K562 (cell line): ENCODE data around the gene CNKSR2. TPM values are rescaled to one million over a fixed set of nuclear protein-coding genes. Genes with fewer than 3 reads are reported as not detected.

Source experiments
- ATAC-seq: fragments of 200-7000 bp; cut with Tn5 transposase; 3 replicates; pipeline ENCODE4 v1.9.1; 2020; ENCODE audit warnings: moderate library complexity
- BruUV-seq: library from RNA; stranded (reverse); fragments of 400-500 nt; replicated peaks from 2 replicates; lab custom pipeline; 2021; lab: Mats Ljungman, UMichigan
- CTCF ChIA-PET: fragments of 300-600 bp; formaldehyde crosslinking; extraction: SDS; loops from one replicate; lab custom pipeline; 2021; ENCODE audit warnings: low intra/inter-chr PET ratio; lab: Yijun Ruan, JAX
- POLR2A ChIA-PET: fragments of 300-600, 350-650 bp; sonication (Branson Sonifier 250); formaldehyde crosslinking; extraction: SDS; loops from one replicate; lab custom pipeline; 2021; ENCODE audit warnings: antibody characterized with exemption, inconsistent platforms; lab: Yijun Ruan, JAX
- DNase-seq, 4 experiments: peaks; one replicate each; pipeline versions ENCODE4 v3.0.0 to v3.0.0-alpha.2; 2011 to 2018; ENCODE audit warnings: low spot score in 3 of 4, mixed read lengths in 3 of 4; ENCODE audit errors: extremely low read depth in 1 of 4
- FAIRE-seq: peaks from 2 replicates; lab custom pipeline; 2011; peaks lifted over from hg19 to GRCh38; lab: Jason Lieb, UNC
- H2AFZ ChIP-seq: 2 replicates; pipeline ENCODE4 v1.6.0; 2011; ENCODE audit warnings: low read depth, low read length, control low read depth, inconsistent platforms
- H3K27ac ChIP-seq: fragments of 200-600 bp; 3 replicates; pipeline ENCODE4 v1.8.0; 2011; ENCODE audit warnings: low read depth, mild to moderate bottlenecking, control low read depth, inconsistent platforms, low read length, moderate library complexity, mixed read lengths; ENCODE audit errors: extremely low read depth
- H3K27me3 ChIP-seq, 2 experiments: fragments of 300-600 bp in 1 of 2; 2 replicates in 1 of 2; 3 replicates in 1 of 2; pipeline versions ENCODE4 v1.6.0 to v1.8.0; 2011; ENCODE audit warnings: inconsistent platforms in 2 of 2, low read length in 2 of 2, mild to moderate bottlenecking in 1 of 2, mixed read lengths in 1 of 2, moderate library complexity in 1 of 2; ENCODE audit not compliant: control insufficient read depth in 2 of 2, insufficient read depth in 2 of 2
- H3K36me3 ChIP-seq: fragments of 300-600 bp; 3 replicates; pipeline ENCODE4 v1.8.0; 2011; ENCODE audit warnings: mild to moderate bottlenecking, low read length, inconsistent platforms; ENCODE audit not compliant: control insufficient read depth, insufficient read depth
- H3K4me1 ChIP-seq, 2 experiments: fragments of 200-600 bp in 1 of 2; replicated peaks in 1 of 2; 2 replicates in 1 of 2; 3 replicates in 1 of 2; pipeline versions ENCODE4 v1.5.1 to v1.8.0; 2011; ENCODE audit warnings: inconsistent platforms in 2 of 2, low read length in 2 of 2, mild to moderate bottlenecking in 1 of 2, mixed read lengths in 1 of 2, moderate library complexity in 1 of 2; ENCODE audit not compliant: control insufficient read depth in 2 of 2, insufficient read depth in 2 of 2
- H3K4me2 ChIP-seq: 2 replicates; pipeline ENCODE4 v1.6.1; 2011; ENCODE audit warnings: low read length, control low read depth, inconsistent platforms, mixed read lengths; ENCODE audit not compliant: insufficient read depth
- H3K4me3 ChIP-seq: fragments of 200-600 bp; sonication (generic), shearing (Covaris generic); 2 replicates; pipeline ENCODE4 v1.5.1; 2016; ENCODE audit warnings: control low read depth, inconsistent platforms
- H3K79me2 ChIP-seq: fragments of 200-600 bp; 3 replicates; pipeline ENCODE4 v1.8.0; 2011; ENCODE audit warnings: low read length, inconsistent platforms; ENCODE audit not compliant: control insufficient read depth, insufficient read depth
- H3K9ac ChIP-seq, 2 experiments: 2 replicates each; pipeline versions ENCODE4 v1.6.0 to v1.6.1; 2011; ENCODE audit warnings: low read depth in 2 of 2, low read length in 2 of 2, control low read depth in 1 of 2, inconsistent platforms in 1 of 2, mild to moderate bottlenecking in 1 of 2, mixed read lengths in 1 of 2; ENCODE audit not compliant: insufficient read depth in 1 of 2
- H3K9me1 ChIP-seq: one replicate; pipeline ENCODE4 v1.6.0; 2011; ENCODE audit warnings: inconsistent platforms, mild to moderate bottlenecking, low read length, moderate library complexity; ENCODE audit not compliant: control insufficient read depth, insufficient read depth
- H3K9me3 ChIP-seq: replicated peaks from 2 replicates; pipeline ENCODE4 v1.5.1; 2011; ENCODE audit warnings: low read depth, low read length, inconsistent platforms; ENCODE audit not compliant: control insufficient read depth, insufficient read depth
- H4K20me1 ChIP-seq: replicated peaks from 2 replicates; pipeline ENCODE4 v1.6.1; 2011; ENCODE audit warnings: low read length, inconsistent platforms, mixed read lengths; ENCODE audit not compliant: control insufficient read depth, insufficient read depth
- BRCA1 ChIP-seq, 2 experiments: fragments of 450-650 bp in 1 of 2; sonication (generic) in 1 of 2; formaldehyde crosslinking in 1 of 2; IDR thresholded peaks; 2 replicates each; pipeline versions ENCODE4 v1.5.0 to v1.6.1; 2017 to 2020; ENCODE audit warnings: mild to moderate bottlenecking in 1 of 2, missing genetic modification reagents in 1 of 2
- CCAR2 ChIP-seq: fragments of 200-400 bp; formaldehyde crosslinking; IDR thresholded peaks from 2 replicates; pipeline ENCODE4 v1.6.1; 2017; ENCODE audit warnings: mild to moderate bottlenecking, low read depth, low read length
- CEBPG ChIP-seq, 3 experiments: fragments of 200-800 bp in 1 of 3; sonication (Bioruptor generic) in 1 of 3; sonication (generic) in 1 of 3; formaldehyde crosslinking in 1 of 3; IDR thresholded peaks in 2 of 3; conservative IDR thresholded peaks in 1 of 3; 2 replicates each; pipeline versions ENCODE4 v1.6.1 to v1.8.0; 2016 to 2022; ENCODE audit warnings: missing compliant biosample characterization in 2 of 3, missing genetic modification characterization in 2 of 3, mild to moderate bottlenecking in 1 of 3, missing genetic modification reagents in 1 of 3
- IFI16 ChIP-seq: fragments of 250-450 bp; sonication (Bioruptor Pico); IDR thresholded peaks from 2 replicates; pipeline ENCODE4 v2.1.2; 2022; ENCODE audit warnings: mild to moderate bottlenecking, inconsistent platforms
- IRF2 ChIP-seq: sonication (generic); formaldehyde crosslinking; IDR thresholded peaks from 2 replicates; pipeline ENCODE4 v1.8.1; 2022; ENCODE audit warnings: mild to moderate bottlenecking, missing genetic modification reagents
- NELFE ChIP-seq: IDR thresholded peaks from 2 replicates; pipeline ENCODE4 v1.6.1; 2011; ENCODE audit warnings: mild to moderate bottlenecking; ENCODE audit not compliant: insufficient read depth, insufficient read length
- NEUROD1 ChIP-seq: fragments of 150-350 bp; IDR thresholded peaks from 2 replicates; pipeline ENCODE4 v1.6.1; 2014; ENCODE audit warnings: borderline replicate concordance, low read length, low read depth; ENCODE audit not compliant: partially characterized antibody
- NR2C2 ChIP-seq, 2 experiments: fragments of 200-800 bp in 1 of 2; sonication (Bioruptor generic) in 1 of 2; sonication (generic) in 1 of 2; formaldehyde crosslinking in 1 of 2; IDR thresholded peaks; 2 replicates each; pipeline versions ENCODE4 v1.6.1 to v1.8.0; 2016 to 2022; ENCODE audit warnings: mild to moderate bottlenecking in 1 of 2, missing compliant biosample characterization in 1 of 2, missing genetic modification characterization in 1 of 2, missing genetic modification reagents in 1 of 2
- PML ChIP-seq: IDR thresholded peaks from 2 replicates; pipeline ENCODE4 v1.6.1; 2012; ENCODE audit warnings: low read length, inconsistent platforms
- WHSC1 ChIP-seq: IDR thresholded peaks from one replicate; pipeline ENCODE4 v1.6.1; 2012; ENCODE audit warnings: low read length, control low read depth, inconsistent platforms
- ZBTB2 ChIP-seq: fragments of 450-650 bp; IDR thresholded peaks from 2 replicates; pipeline ENCODE4 v1.6.1; 2016; ENCODE audit warnings: antibody characterized with exemption
- ZNF175 ChIP-seq: fragments of 200-800 bp; sonication (Bioruptor generic); IDR thresholded peaks from 2 replicates; pipeline ENCODE4 v1.6.1; 2016; ENCODE audit warnings: low read depth, mild to moderate bottlenecking, missing genetic modification characterization, missing compliant biosample characterization
- ZNF347 ChIP-seq: fragments of 450-650 bp; formaldehyde crosslinking; IDR thresholded peaks from 2 replicates; pipeline ENCODE4 v1.4.0; 2020; ENCODE audit warnings: low read depth, mild to moderate bottlenecking, moderate library complexity
- ZNF699 ChIP-seq: fragments of 250-450 bp; sonication (Bioruptor Pico); IDR thresholded peaks from 2 replicates; pipeline ENCODE4 v1.8.0; 2021; ENCODE audit warnings: mild to moderate bottlenecking, moderate library complexity; ENCODE audit not compliant: insufficient replicate concordance
- ZNF740 ChIP-seq, 3 experiments: fragments of 200-800 bp in 1 of 3; sonication (Bioruptor generic) in 1 of 3; sonication (generic) in 1 of 3; formaldehyde crosslinking in 1 of 3; IDR thresholded peaks; 2 replicates each; pipeline versions ENCODE4 v1.6.1 to v1.8.0; 2016 to 2022; ENCODE audit warnings: mild to moderate bottlenecking in 2 of 3, missing compliant biosample characterization in 2 of 3, missing genetic modification characterization in 2 of 3, missing genetic modification reagents in 1 of 3
- WGBS: fragments of 100-300 bp; shearing (Covaris generic); methylation state at CpG from one replicate; pipeline ENCODE4 v1.1.6; 2016; ENCODE audit warnings: low coverage, mixed read lengths; ENCODE audit not compliant: insufficient coverage; ENCODE audit errors: missing lambda C conversion rate; 5-methylcytosine and 5-hydroxymethylcytosine counted together
- in situ Hi-C: fragments of 300-500 bp; cut with MboI; formaldehyde crosslinking; loops from 4 replicates; pipeline ENCODE4 v1.15.0; 2018; ENCODE audit warnings: inconsistent platforms, mixed read lengths
- intact Hi-C: fragments of 100-400 bp; cut with micrococcal nuclease; formaldehyde crosslinking; loops from 2 replicates; pipeline ENCODE4 v1.14.2; 2022
- polyA plus RNA-seq, 8 experiments: library from polyadenylated mRNA; depleted of rRNA in 4 of 8; stranded (reverse) in 5 of 8; unstranded in 3 of 8; fragments of >200 nt; fragmentation: Nextera tagmentation in 2 of 8; fragmentation: Illumina TruSeq in 1 of 8; extraction: Ambion mirVana in 2 of 8; extraction: Trizol in 1 of 8; gene quantifications; 2 replicates each; pipeline versions ENCODE4 v1.2.1 to v1.2.3, GENCODE V29; 2011 to 2014; ENCODE audit warnings: inconsistent platforms in 1 of 8, missing spikeins in 1 of 8
- total RNA-seq, 7 experiments: library from RNA; depleted of rRNA in 6 of 7; stranded (reverse); fragments of >200 nt in 6 of 7; fragmentation: Illumina TruSeq in 2 of 7; extraction: Trizol in 2 of 7; gene quantifications; 2 replicates each; pipeline versions ENCODE4 v1.2.1 to v1.2.3, GENCODE V29; 2011 to 2021; ENCODE audit warnings: low replicate concordance in 1 of 7
- TF ChIP-seq, protein P1 (sequence below): fragments of 450-650 bp; IDR thresholded peaks from 2 replicates; pipeline ENCODE4 v1.6.1; 2017; ENCODE audit warnings: antibody characterized with exemption
- TF ChIP-seq, protein P2 (sequence below): fragments of 450-650 bp; formaldehyde crosslinking; IDR thresholded peaks from 2 replicates; pipeline ENCODE4 v1.4.0; 2022; ENCODE audit warnings: mild to moderate bottlenecking, moderate library complexity

Gene CNKSR2
- total and polyA plus RNA-seq, 9 of the 15 experiments (the other 6 are each of a cell fraction or from before 2014, with no cell fraction given) = not detected

DNA sequence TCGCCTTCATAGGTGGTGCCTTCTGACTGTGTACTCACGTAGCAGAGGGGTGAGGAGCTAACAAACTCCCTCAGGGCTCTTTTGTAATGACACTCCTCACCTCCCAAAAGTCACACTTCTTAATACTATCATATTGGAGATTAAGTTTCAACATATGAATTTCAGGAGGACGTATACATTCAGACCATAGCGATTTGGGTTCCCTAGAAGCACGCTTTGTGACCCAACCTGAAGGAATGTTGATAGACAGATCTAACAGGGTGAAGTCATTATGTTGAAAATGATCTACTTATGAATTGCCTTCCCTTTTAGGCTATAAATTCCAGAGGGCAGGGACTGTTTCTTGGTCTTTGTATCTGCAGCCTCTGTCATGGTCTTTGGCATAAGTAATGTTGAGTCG, 287.1 kb downstream of the CNKSR2 start:
- Histone ChIP-seq H3K9me1 (no peaks in the 10 kb centered on the region), H3K27me3 (no peaks in the 10 kb centered on the region), H3K4me2 (no peak overlapping the region), H3K27ac (no peak overlapping the region), H3K4me1 (no peaks in the 10 kb centered on the region; a peak in 1 of 5 replicates), H3K36me3 (no peaks in the 10 kb centered on the region), H2AFZ (no peak overlapping the region), H3K9ac (no peak overlapping the region), H3K9me3 (no peaks in the 10 kb centered on the region), H3K4me3 (no peak overlapping the region), H3K79me2 (no peaks in the 10 kb centered on the region), H4K20me1 (no peaks in the 10 kb centered on the region)
- intact Hi-C loops = no loop called here
- DNase-seq (no peak), FAIRE-seq (no peak), ATAC-seq (no peak)
- ChIA-PET POLR2A (no interaction called here), CTCF (no interaction called here)
- BruUV-seq = no TSS peak
- in situ Hi-C loops = no loop called here
- 2% methylated on average over 6 of the region's 6 CpGs for WGBS
- TF ChIP-seq BRCA1 (IDR thresholded peaks at IDR 0.05) (no peak), BRCA1 (CRISPR knock-in tag; IDR thresholded peaks at IDR 0.05) (no peak), IRF2 (CRISPR knock-in tag) (no peak), PML (no peak), ZNF175 (no peak), IFI16 (no peak), CCAR2 (no peak), CEBPG (CRISPR knock-in tag; IDR thresholded peaks at IDR 0.05) (no peak), CEBPG (tag; conservative IDR thresholded peaks at IDR 0.05 in 1 of 2, IDR thresholded peaks at IDR 0.05 in 1 of 2) (no peak), NELFE (no peak), ZNF699 (no peak), ZBTB2 (no peak), NEUROD1 (no peak), WHSC1 (no peak), ZNF347 (CRISPR knock-in tag) (no peak), ZNF740 (CRISPR knock-in tag; IDR thresholded peaks at IDR 0.05) (no peak), ZNF740 (tag; IDR thresholded peaks at IDR 0.05) (no peak), NR2C2 (CRISPR knock-in tag; IDR thresholded peaks at IDR 0.05) (no peak), NR2C2 (tag; IDR thresholded peaks at IDR 0.05) (no peak)
- TF ChIP-seq, protein P1, sequence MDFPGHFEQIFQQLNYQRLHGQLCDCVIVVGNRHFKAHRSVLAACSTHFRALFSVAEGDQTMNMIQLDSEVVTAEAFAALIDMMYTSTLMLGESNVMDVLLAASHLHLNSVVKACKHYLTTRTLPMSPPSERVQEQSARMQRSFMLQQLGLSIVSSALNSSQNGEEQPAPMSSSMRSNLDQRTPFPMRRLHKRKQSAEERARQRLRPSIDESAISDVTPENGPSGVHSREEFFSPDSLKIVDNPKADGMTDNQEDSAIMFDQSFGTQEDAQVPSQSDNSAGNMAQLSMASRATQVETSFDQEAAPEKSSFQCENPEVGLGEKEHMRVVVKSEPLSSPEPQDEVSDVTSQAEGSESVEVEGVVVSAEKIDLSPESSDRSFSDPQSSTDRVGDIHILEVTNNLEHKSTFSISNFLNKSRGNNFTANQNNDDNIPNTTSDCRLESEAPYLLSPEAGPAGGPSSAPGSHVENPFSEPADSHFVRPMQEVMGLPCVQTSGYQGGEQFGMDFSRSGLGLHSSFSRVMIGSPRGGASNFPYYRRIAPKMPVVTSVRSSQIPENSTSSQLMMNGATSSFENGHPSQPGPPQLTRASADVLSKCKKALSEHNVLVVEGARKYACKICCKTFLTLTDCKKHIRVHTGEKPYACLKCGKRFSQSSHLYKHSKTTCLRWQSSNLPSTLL = no peak
- TF ChIP-seq, protein P2, sequence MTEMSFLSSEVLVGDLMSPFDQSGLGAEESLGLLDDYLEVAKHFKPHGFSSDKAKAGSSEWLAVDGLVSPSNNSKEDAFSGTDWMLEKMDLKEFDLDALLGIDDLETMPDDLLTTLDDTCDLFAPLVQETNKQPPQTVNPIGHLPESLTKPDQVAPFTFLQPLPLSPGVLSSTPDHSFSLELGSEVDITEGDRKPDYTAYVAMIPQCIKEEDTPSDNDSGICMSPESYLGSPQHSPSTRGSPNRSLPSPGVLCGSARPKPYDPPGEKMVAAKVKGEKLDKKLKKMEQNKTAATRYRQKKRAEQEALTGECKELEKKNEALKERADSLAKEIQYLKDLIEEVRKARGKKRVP (CRISPR knock-in tag) = no peak
